Activated CD4-positive, alpha-beta T cell treated with anti-CD3 and anti-CD28 coated beads, Interleukin-2, amount 50 U/mL, for 1 hour (primary cell): ENCODE data around the gene ATAD1.
"Not testable (repeated sequence)": the region's sequence is repeated elsewhere in the genome, so short reads cannot be mapped to it uniquely, and the experiment has no call there.

Experiments
- DNase-seq: peaks from one replicate; pipeline ENCODE4 v3.0.0-alpha.2; 2020

The ATAD1 gene

GRCh38 chr10:87817609-87818504 lies at the start of gene ATAD1:
ATAD1 (minus strand) TSS chr10:87818226; CDS start chr10:87814599, 3,627 bp downstream.
- peak; percentile 86 for DNase-seq

- no peak for DNase-seq
These were observed 49.4 kb upstream of the ATAD1 start for GRCh38 chr10:87867453-87867852.

GRCh38 chr10:87866412-87866974 lies 48.5 kb upstream of the ATAD1 start:
- no peak for DNase-seq

GRCh38 chr10:87865241-87865881 lies 47.3 kb upstream of the ATAD1 start:
- no peak for DNase-seq

- DNase-seq, result no peak
These were observed 46.6 kb upstream of the ATAD1 start for GRCh38 chr10:87864496-87865059.

- peak; percentile 16 for DNase-seq
These were observed 46.0 kb upstream of the ATAD1 start for GRCh38 chr10:87863951-87864495.

GRCh38 chr10:87863053-87863943 lies 45.3 kb upstream of the ATAD1 start, which contains the start of the genes KLLN and PTEN:
KLLN (minus strand) TSS chr10:87863533; CDS start chr10:87862487, 1,046 bp downstream.
PTEN (plus strand) TSS chr10:87863625; CDS start chr10:87864470, 845 bp downstream.
- DNase-seq, result peak; percentile 77

GRCh38 chr10:87862679-87863052 lies 44.6 kb upstream of the ATAD1 start:
- DNase-seq, result peak; percentile 66

- DNase-seq, result peak; percentile 93
These were observed 44.1 kb upstream of the ATAD1 start for GRCh38 chr10:87861953-87862678.

GRCh38 chr10:87861566-87861952 lies 43.5 kb upstream of the ATAD1 start:
- no peak for DNase-seq

- no peak for DNase-seq
These were observed 42.9 kb upstream of the ATAD1 start for GRCh38 chr10:87860816-87861403.

GRCh38 chr10:87860156-87860795 lies 42.2 kb upstream of the ATAD1 start:
- peak; percentile 16 for DNase-seq

- not testable (repeated sequence) for DNase-seq
These were observed 37.6 kb upstream of the ATAD1 start for GRCh38 chr10:87855665-87856064.

GRCh38 chr10:87855247-87855646 lies 37.2 kb upstream of the ATAD1 start:
- DNase-seq, result not testable (repeated sequence)

- no peak for DNase-seq
These were observed 34.1 kb upstream of the ATAD1 start for GRCh38 chr10:87852089-87852488.

GRCh38 chr10:87850742-87851205 lies 32.7 kb upstream of the ATAD1 start:
- peak; percentile 33 for DNase-seq

- no peak for DNase-seq
These were observed 31.0 kb upstream of the ATAD1 start for GRCh38 chr10:87849001-87849400.

- DNase-seq, result no peak
These were observed 29.5 kb upstream of the ATAD1 start for GRCh38 chr10:87847550-87847949.

GRCh38 chr10:87846711-87847110 lies 28.7 kb upstream of the ATAD1 start:
- DNase-seq, result not testable (repeated sequence)

- no peak for DNase-seq
These were observed 28.0 kb upstream of the ATAD1 start for GRCh38 chr10:87846023-87846422.
